Testis (tissue), 2 donors: ENCODE measurements around the gene SNX32.

Experiments used
- CTCF ChIP-seq, 3 experiments: fragments of 450-650 bp in 2 of 3; fragments of 200-600 bp in 1 of 3; sonication (generic) in 1 of 3; IDR thresholded peaks; one replicate each; pipeline ENCODE4 v1.5.1; 2016 to 2019; ENCODE audit warnings: antibody characterized with exemption in 3 of 3, mild to moderate bottlenecking in 2 of 3, moderate library complexity in 1 of 3
- POLR2A ChIP-seq: fragments of 450-650 bp; IDR thresholded peaks from one replicate; pipeline ENCODE4 v1.6.1; 2017; ENCODE audit warnings: antibody characterized with exemption, mild to moderate bottlenecking, moderate library complexity

GRCh38 chr11:65793625-65794400 is 40.0 kb upstream of the SNX32 start:
- TF ChIP-seq CTCF (IDR thresholded peaks at IDR 0.05), result no peak
- TF ChIP-seq POLR2A, result no peak
